Epithelial cell of esophagus (primary cell): ENCODE data around the gene PPP5C.

ENCODE experiments used
- DNase-seq: peaks from one replicate; pipeline ENCODE4 v3.0.0; 2010; ENCODE audit warnings: low read depth
- H3K4me3 ChIP-seq: 2 replicates; pipeline ENCODE4 v1.5.1; 2011; ENCODE audit warnings: mild to moderate bottlenecking, low read length, control low read depth
- CTCF ChIP-seq: IDR thresholded peaks from 2 replicates; pipeline ENCODE4 v1.5.1; 2011; ENCODE audit warnings: low read depth, mild to moderate bottlenecking, low read length, control low read depth, inconsistent platforms; ENCODE audit not compliant: insufficient read depth; ENCODE audit errors: missing control alignments

Gene PPP5C

GRCh38 chr19:46386151-46386550, 39.3 kb downstream of the PPP5C start:
- DNase-seq = no peak
- no peak overlapping the region for H3K4me3 ChIP-seq
- TF ChIP-seq CTCF = no peak

- DNase-seq = no peak
- TF ChIP-seq CTCF = no peak
These were observed 40.3 kb downstream of the PPP5C start for GRCh38 chr19:46386996-46387712.

GRCh38 chr19:46387713-46388130, 40.8 kb downstream of the PPP5C start:
- no peak overlapping the region for H3K4me3 ChIP-seq
- no peak for DNase-seq
- no peak for TF ChIP-seq CTCF

More at GRCh38 chr19:46386996-46387712, 40.3 kb downstream of the PPP5C start:
- H3K4me3 ChIP-seq = no peak overlapping the region

- DNase-seq = no peak
- no peak overlapping the region for H3K4me3 ChIP-seq
- no peak for TF ChIP-seq CTCF
These were observed 41.6 kb downstream of the PPP5C start for GRCh38 chr19:46388311-46389095.

- no peak for TF ChIP-seq CTCF
- H3K4me3 ChIP-seq = no peak overlapping the region
These were observed 43.4 kb downstream of the PPP5C start for GRCh38 chr19:46390121-46390858.

GRCh38 chr19:46390866-46391265, 44.0 kb downstream of the PPP5C start:
- DNase-seq = no peak
- no peak overlapping the region for H3K4me3 ChIP-seq
- TF ChIP-seq CTCF = no peak

More at GRCh38 chr19:46390121-46390858, 43.4 kb downstream of the PPP5C start:
- no peak for DNase-seq
